ENCODE data around the gene B9D2.

DNA sequence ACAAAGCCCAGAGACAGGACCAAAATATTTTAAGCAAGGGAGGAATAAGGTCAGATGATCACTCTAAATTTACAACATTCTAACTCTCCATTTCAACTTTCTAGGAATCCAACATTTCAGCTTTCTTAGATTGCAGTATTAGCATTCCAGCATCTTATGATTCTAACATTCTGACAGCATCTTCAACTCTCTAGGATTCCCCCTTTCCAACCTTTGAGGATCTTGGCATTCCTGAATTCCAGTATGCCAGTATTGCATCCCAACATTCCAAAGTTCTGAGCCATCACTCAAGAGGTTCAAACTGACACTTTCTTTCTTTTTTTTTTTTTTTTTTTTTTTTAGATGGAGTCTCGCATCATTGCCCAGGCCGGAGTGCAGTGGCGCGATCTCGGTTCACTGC is 24.0 kb downstream of the B9D2 start:
- TF ChIP-seq POLR2AphosphoS5 (IDR thresholded peaks at IDR 0.05; ENCODE audit: low read depth) = no peak
- TF ChIP-seq, protein P1, sequence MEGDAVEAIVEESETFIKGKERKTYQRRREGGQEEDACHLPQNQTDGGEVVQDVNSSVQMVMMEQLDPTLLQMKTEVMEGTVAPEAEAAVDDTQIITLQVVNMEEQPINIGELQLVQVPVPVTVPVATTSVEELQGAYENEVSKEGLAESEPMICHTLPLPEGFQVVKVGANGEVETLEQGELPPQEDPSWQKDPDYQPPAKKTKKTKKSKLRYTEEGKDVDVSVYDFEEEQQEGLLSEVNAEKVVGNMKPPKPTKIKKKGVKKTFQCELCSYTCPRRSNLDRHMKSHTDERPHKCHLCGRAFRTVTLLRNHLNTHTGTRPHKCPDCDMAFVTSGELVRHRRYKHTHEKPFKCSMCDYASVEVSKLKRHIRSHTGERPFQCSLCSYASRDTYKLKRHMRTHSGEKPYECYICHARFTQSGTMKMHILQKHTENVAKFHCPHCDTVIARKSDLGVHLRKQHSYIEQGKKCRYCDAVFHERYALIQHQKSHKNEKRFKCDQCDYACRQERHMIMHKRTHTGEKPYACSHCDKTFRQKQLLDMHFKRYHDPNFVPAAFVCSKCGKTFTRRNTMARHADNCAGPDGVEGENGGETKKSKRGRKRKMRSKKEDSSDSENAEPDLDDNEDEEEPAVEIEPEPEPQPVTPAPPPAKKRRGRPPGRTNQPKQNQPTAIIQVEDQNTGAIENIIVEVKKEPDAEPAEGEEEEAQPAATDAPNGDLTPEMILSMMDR (conservative IDR thresholded peaks at IDR 0.05; ENCODE audit: low read depth in 2 of 2) = no peak
- no peak for TF ChIP-seq CREB1 (CRISPR knock-in tag; IDR thresholded peaks at IDR 0.05; ENCODE audit: low read depth)
- TF ChIP-seq EZH2 (IDR thresholded peaks at IDR 0.05; ENCODE audit: low read depth, unreplicated experiment) = no peak
- TF ChIP-seq REST (IDR thresholded peaks at IDR 0.05; ENCODE audit: unreplicated experiment) = no peak
- TF ChIP-seq EZH2phosphoT487 (IDR thresholded peaks at IDR 0.05; ENCODE audit: unreplicated experiment) = no peak
- TF ChIP-seq ZNF114 (CRISPR knock-in tag; IDR thresholded peaks at IDR 0.05) = no peak
- TF ChIP-seq JUNB (IDR thresholded peaks at IDR 0.05; ENCODE audit: unreplicated experiment) = no peak
- no peak for TF ChIP-seq NANOG (IDR thresholded peaks at IDR 0.05; ENCODE audit: borderline replicate concordance)
- no peak for TF ChIP-seq ETS1 (IDR thresholded peaks at IDR 0.05)
